CD4-positive, alpha-beta memory T cell (primary cell): ENCODE data around the gene TCF23. TPM values are rescaled to one million over a fixed set of nuclear protein-coding genes. Genes with fewer than 3 reads are reported as not detected.

ENCODE experiments used
- CTCF ChIA-PET: fragments of 350-600 bp; sonication (Branson Sonifier 250); formaldehyde crosslinking; loops from one replicate; lab custom pipeline; 2021; ENCODE audit warnings: inconsistent platforms; ENCODE audit not compliant: partially characterized antibody; lab: Charles Lee
- POLR2A ChIA-PET: fragments of 350-600 bp; sonication (Branson Sonifier 250); formaldehyde crosslinking; loops from one replicate; lab custom pipeline; 2021; ENCODE audit not compliant: partially characterized antibody; lab: Charles Lee
- DNase-seq, 5 donors: peaks; one replicate each; pipeline versions ENCODE4 v3.0.0 to v3.0.0-alpha.2; 2020 to 2022; ENCODE audit warnings: mixed read lengths in 1 of 5
- H3K27ac ChIP-seq: one replicate; pipeline ENCODE4 v1.7.0; 2013; ENCODE audit warnings: low read depth, low read length
- H3K27me3 ChIP-seq: 2 replicates; pipeline ENCODE4 v1.7.0; 2013; ENCODE audit warnings: mild to moderate bottlenecking, low read length, moderate library complexity; ENCODE audit not compliant: insufficient read depth
- H3K36me3 ChIP-seq: 2 replicates; pipeline ENCODE4 v1.7.0; 2013; ENCODE audit warnings: mild to moderate bottlenecking, low read length, moderate library complexity; ENCODE audit not compliant: insufficient read depth
- H3K4me1 ChIP-seq: 2 replicates; pipeline ENCODE4 v1.7.0; 2013; ENCODE audit warnings: mild to moderate bottlenecking, low read length, moderate library complexity; ENCODE audit not compliant: insufficient read depth
- H3K4me3 ChIP-seq, 2 donors: one replicate each; pipeline ENCODE4 v1.7.0; 2013; ENCODE audit warnings: low read length in 2 of 2, mild to moderate bottlenecking in 1 of 2
- H3K9me3 ChIP-seq, 2 donors: one replicate each; pipeline ENCODE4 v1.7.0; 2013; ENCODE audit warnings: low read length in 2 of 2, control low read depth in 1 of 2; ENCODE audit not compliant: control insufficient read depth in 1 of 2
- H3K27ac Mint-ChIP-seq, 7 donors: one replicate each; pipeline ENCODE4 v1.8.0; 2020 to 2021; ENCODE audit warnings: mixed read lengths in 7 of 7, mild to moderate bottlenecking in 6 of 7, inconsistent platforms in 3 of 7, moderate library complexity in 3 of 7
- H3K27me3 Mint-ChIP-seq, 2 donors: one replicate each; pipeline ENCODE4 v1.8.0; 2020 to 2021; ENCODE audit warnings: mixed read lengths in 2 of 2
- H3K36me3 Mint-ChIP-seq, 2 donors: one replicate each; pipeline ENCODE4 v1.8.0; 2020 to 2021; ENCODE audit warnings: mixed read lengths in 2 of 2, inconsistent platforms in 1 of 2, mild to moderate bottlenecking in 1 of 2
- H3K4me1 Mint-ChIP-seq, 4 donors: one replicate each; pipeline ENCODE4 v1.8.0; 2020 to 2021; ENCODE audit warnings: mixed read lengths in 4 of 4, mild to moderate bottlenecking in 1 of 4
- H3K4me3 Mint-ChIP-seq, 8 donors: one replicate each; pipeline ENCODE4 v1.8.0; 2020 to 2021; ENCODE audit warnings: mixed read lengths in 8 of 8, mild to moderate bottlenecking in 7 of 8, moderate library complexity in 6 of 8, inconsistent platforms in 3 of 8
- H3K9me3 Mint-ChIP-seq, 8 donors: one replicate each; pipeline ENCODE4 v1.8.0; 2020 to 2021; ENCODE audit warnings: mixed read lengths in 8 of 8, mild to moderate bottlenecking in 5 of 8, inconsistent platforms in 3 of 8, moderate library complexity in 1 of 8
- intact Hi-C: fragments of 100-400 bp; cut with micrococcal nuclease; formaldehyde crosslinking; loops from one replicate; pipeline ENCODE4 v1.15.1; 2023
- polyA plus RNA-seq, 2 donors: library from polyadenylated mRNA; unstranded; fragments of 300-500 nt; fragmentation: Illumina TruSeq; gene quantifications; one replicate each; pipeline ENCODE4 v1.2.3, GENCODE V29; 2021
- total RNA-seq, 2 experiments: library from RNA; stranded (reverse); gene quantifications; one replicate each; pipeline ENCODE4 v1.2.3, GENCODE V29; 2021

The TCF23 gene
- total and polyA plus RNA-seq, 4 experiments from 2014 or later, result not detected

- H3K27ac ChIP-seq, result no peak overlapping the region
- no peak for DNase-seq
- no peaks in the 10 kb centered on the region for H3K9me3 ChIP-seq
- peaks cover 8 to 43% of the 10 kb centered on the region in 2 donors for H3K36me3 Mint-ChIP-seq
- CTCF ChIA-PET, result no interaction called here
- H3K27ac Mint-ChIP-seq, result peak overlapping the region in 5 of 7 donors; percentile 41 to 81 (median 65)
- no peak overlapping the region for H3K4me3 ChIP-seq
- H3K27me3 ChIP-seq, result no peaks in the 10 kb centered on the region
- POLR2A ChIA-PET, result no interaction called here
- peaks cover 15 to 29% (median 23%) of the 10 kb centered on the region in 4 donors for H3K4me1 Mint-ChIP-seq
- peak overlapping the region in 1 of 8 donors; percentile 22 for H3K4me3 Mint-ChIP-seq
- H3K4me1 ChIP-seq, result peaks cover 23% of the 10 kb centered on the region
- peaks cover 23% of the 10 kb centered on the region for H3K36me3 ChIP-seq
- H3K27me3 Mint-ChIP-seq, result no peaks in the 10 kb centered on the region
- intact Hi-C loops, result no loop called here
- H3K9me3 Mint-ChIP-seq, result no peaks in the 10 kb centered on the region
These were observed 19.9 kb upstream of the TCF23 start for GRCh38 chr2:27128668-27129571.

GRCh38 chr2:27130396-27130795 lies 18.4 kb upstream of the TCF23 start:
- intact Hi-C loops, result loop anchor here (10.0 kb wide), 1 partner anchor 644 kb away; the partner anchor contains the start of gene MRPL33
- Mint-ChIP-seq H3K27me3 (no peaks in the 10 kb centered on the region), H3K36me3 (peaks cover 8 to 45% of the 10 kb centered on the region in 2 donors), H3K27ac (peak overlapping the region in 2 of 7 donors; percentile 41 to 64), H3K4me3 (no peak overlapping the region), H3K4me1 (peaks cover 14 to 38% (median 27%) of the 10 kb centered on the region in 4 donors), H3K9me3 (peaks cover 0 to 1% (median 0%) of the 10 kb centered on the region in 8 donors)
- Histone ChIP-seq H3K27ac (no peak overlapping the region), H3K9me3 (no peaks in the 10 kb centered on the region), H3K27me3 (no peaks in the 10 kb centered on the region), H3K36me3 (peaks cover 23% of the 10 kb centered on the region), H3K4me1 (peaks cover 26% of the 10 kb centered on the region), H3K4me3 (no peak overlapping the region)
- POLR2A ChIA-PET, result no interaction called here
- no peak for DNase-seq
- CTCF ChIA-PET, result no interaction called here

GRCh38 chr2:27131429-27131828 lies 17.4 kb upstream of the TCF23 start:
- Histone ChIP-seq H3K4me3 (no peak overlapping the region), H3K9me3 (no peaks in the 10 kb centered on the region), H3K27me3 (no peaks in the 10 kb centered on the region), H3K27ac (no peak overlapping the region), H3K36me3 (peaks cover 23% of the 10 kb centered on the region), H3K4me1 (peaks cover 26% of the 10 kb centered on the region)
- ChIA-PET POLR2A (interaction anchor here (5.8 kb wide), 1 partner anchor 7 kb away, joined by 99 read pairs; the partner anchor contains the start of gene ABHD1), CTCF (no interaction called here)
- H3K36me3 Mint-ChIP-seq, result peaks cover 8 to 45% of the 10 kb centered on the region in 2 donors
- intact Hi-C loops, result loop anchor here (10.0 kb wide), 1 partner anchor 643 kb away; the partner anchor contains the start of gene MRPL33
- peaks cover 0 to 1% (median 0%) of the 10 kb centered on the region in 8 donors for H3K9me3 Mint-ChIP-seq
- H3K4me1 Mint-ChIP-seq, result peaks cover 14 to 38% (median 27%) of the 10 kb centered on the region in 4 donors
- peak overlapping the region in 4 of 7 donors; percentile 4 to 66 (median 58) for H3K27ac Mint-ChIP-seq
- no peaks in the 10 kb centered on the region for H3K27me3 Mint-ChIP-seq
- no peak for DNase-seq
- H3K4me3 Mint-ChIP-seq, result peak overlapping the region in 3 of 8 donors; percentile 28 to 61 (median 35)

GRCh38 chr2:27133195-27133875 lies 15.5 kb upstream of the TCF23 start:
- DNase-seq, result peak in 2 of 5 donors; percentile 12 to 13
- H3K4me1 ChIP-seq, result peaks cover 26% of the 10 kb centered on the region
- H3K27me3 ChIP-seq, result no peaks in the 10 kb centered on the region
- Mint-ChIP-seq H3K4me3 (peak overlapping the region; percentile 92 to 99 (median 96)), H3K27ac (peak overlapping the region; percentile 80 to 91 (median 90)), H3K4me1 (peaks cover 14 to 38% (median 27%) of the 10 kb centered on the region in 4 donors), H3K36me3 (peaks cover 8 to 45% of the 10 kb centered on the region in 2 donors), H3K27me3 (no peaks in the 10 kb centered on the region), H3K9me3 (peaks cover 0 to 1% (median 0%) of the 10 kb centered on the region in 8 donors)
- ChIA-PET POLR2A (interaction anchor here (0.5 to 5.8 kb wide), 13 partner anchors 9 to 237 kb away, joined by 3 to 99 read pairs (median 5); partner anchors contain the start of genes ABHD1, AGBL5, ATRAID and EIF2B4), CTCF (interaction anchor here (1.1 to 3.5 kb wide), 3 partner anchors 10 to 58 kb away, joined by 3 to 26 read pairs (median 4); partner anchors contain the start of genes ABHD1 and KHK)
- peak overlapping the region; percentile 52 to 89 for H3K4me3 ChIP-seq
- peak overlapping the region; percentile 92 for H3K27ac ChIP-seq
- H3K9me3 ChIP-seq, result no peaks in the 10 kb centered on the region
- H3K36me3 ChIP-seq, result peaks cover 23% of the 10 kb centered on the region
- intact Hi-C loops, result loop anchor here (10.0 kb wide), 1 partner anchor 641 kb away; the partner anchor contains the start of gene MRPL33

- Mint-ChIP-seq H3K4me1 (peaks cover 12 to 36% (median 26%) of the 10 kb centered on the region in 4 donors), H3K27ac (peak within 1 kb of the TSS; percentile 80 to 99 (median 98)), H3K36me3 (peaks cover 8 to 40% of the 10 kb centered on the region in 2 donors), H3K4me3 (peak within 1 kb of the TSS; percentile 92 to 99 (median 96)), H3K27me3 (no peaks in the 10 kb centered on the region), H3K9me3 (peaks cover 0 to 1% (median 0%) of the 10 kb centered on the region in 8 donors)
- Histone ChIP-seq H3K9me3 (no peaks in the 10 kb centered on the region), H3K27me3 (no peaks in the 10 kb centered on the region), H3K4me1 (peaks cover 26% of the 10 kb centered on the region), H3K4me3 (peak within 1 kb of the TSS; percentile 52 to 89), H3K36me3 (peaks cover 23% of the 10 kb centered on the region), H3K27ac (peak within 1 kb of the TSS; percentile 92)
- ChIA-PET POLR2A (interaction anchor here (0.8 to 5.8 kb wide), 17 partner anchors 10 to 276 kb away, joined by 3 to 99 read pairs (median 4); partner anchors contain the start of genes ABHD1, AGBL5, ATRAID and EIF2B4), CTCF (interaction anchor here (0.8 to 3.5 kb wide), 4 partner anchors 10 to 235 kb away, joined by 3 to 26 read pairs (median 4); partner anchors contain the start of genes ABHD1 and KHK)
- DNase-seq, result peak; percentile 94 to 98 (median 98)
- intact Hi-C loops, result loop anchor here (1.0 to 10.0 kb wide), 6 partner anchors 11 to 641 kb away; partner anchors contain the start of genes ABHD1, ATRAID, EIF2B4 and KHK
These were observed 14.7 kb upstream of the TCF23 start, which contains the start of gene PREB for GRCh38 chr2:27133905-27134780. Gene PREB, minus strand, starts transcription at chr2:27134636. Its CDS starts 215 bp downstream, at chr2:27134421.
